K562 (cell line): ENCODE measurements around the gene DSG2. TPM values are rescaled to one million over a fixed set of nuclear protein-coding genes. Genes with fewer than 3 reads are reported as not detected.

ENCODE experiments used
- ARID1B ChIP-seq: fragments of 450-650 bp; IDR thresholded peaks from 2 replicates; pipeline ENCODE4 v1.6.1; 2016; ENCODE audit warnings: antibody characterized with exemption, mild to moderate bottlenecking, inconsistent platforms
- ARID3A ChIP-seq: IDR thresholded peaks from 2 replicates; pipeline ENCODE4 v1.6.1; 2012; ENCODE audit warnings: low read depth, low read length, improper control_type of control experiment, borderline replicate concordance
- BRCA1 ChIP-seq, 2 experiments: fragments of 450-650 bp in 1 of 2; sonication (generic) in 1 of 2; formaldehyde crosslinking in 1 of 2; IDR thresholded peaks; 2 replicates each; pipeline versions ENCODE4 v1.5.0 to v1.6.1; 2017 to 2020; ENCODE audit warnings: mild to moderate bottlenecking in 1 of 2, missing genetic modification reagents in 1 of 2
- C11orf30 ChIP-seq: fragments of 450-650 bp; IDR thresholded peaks from 2 replicates; pipeline ENCODE4 v1.6.1; 2016; ENCODE audit warnings: low read depth, mild to moderate bottlenecking
- DDX20 ChIP-seq: fragments of 450-650 bp; IDR thresholded peaks from 2 replicates; pipeline ENCODE4 v1.6.1; 2016; ENCODE audit warnings: missing genetic modification characterization, low read depth, mild to moderate bottlenecking, missing compliant biosample characterization, moderate library complexity
- FOXP1 ChIP-seq: sonication (generic); formaldehyde crosslinking; IDR thresholded peaks from 2 replicates; pipeline ENCODE4 v1.8.0; 2022; ENCODE audit warnings: mild to moderate bottlenecking, missing genetic modification reagents
- FUS ChIP-seq: fragments of 200-400 bp; formaldehyde crosslinking; optimal IDR thresholded peaks from 2 replicates; pipeline ENCODE3; 2017; ENCODE audit warnings: low read depth, low read length
- LARP7 ChIP-seq: fragments of 450-650 bp; IDR thresholded peaks from 2 replicates; pipeline ENCODE4 v1.6.1; 2016
- MXD1 ChIP-seq: fragments of 250-450 bp; sonication (Bioruptor Pico); IDR thresholded peaks from 2 replicates; pipeline ENCODE4 v1.8.0; 2021; ENCODE audit warnings: borderline replicate concordance, mild to moderate bottlenecking, moderate library complexity; ENCODE audit not compliant: poor library complexity, severe bottlenecking
- MYNN ChIP-seq, 2 experiments: sonication (generic); formaldehyde crosslinking in 1 of 2; IDR thresholded peaks; 2 replicates each; pipeline versions ENCODE4 v1.5.0 to v1.6.1; 2016 to 2020; ENCODE audit warnings: antibody characterized with exemption in 1 of 2, missing genetic modification reagents in 1 of 2
- NFIX ChIP-seq: fragments of 250-450 bp; sonication (Bioruptor Pico); IDR thresholded peaks from 2 replicates; pipeline ENCODE4 v1.4.0; 2020; ENCODE audit warnings: low read depth, mild to moderate bottlenecking, moderate library complexity
- PHF8 ChIP-seq: fragments of 200-600 bp; sonication (generic); IDR thresholded peaks from 2 replicates; pipeline ENCODE4 v1.6.1; 2012; ENCODE audit warnings: mixed run types, mild to moderate bottlenecking, inconsistent platforms, low read length, moderate library complexity, borderline replicate concordance
- PHTF2 ChIP-seq: fragments of 250-450 bp; sonication (Bioruptor Pico); IDR thresholded peaks from 2 replicates; pipeline ENCODE4 v1.5.0; 2021; ENCODE audit warnings: mild to moderate bottlenecking
- PRDM10 ChIP-seq: fragments of 450-650 bp; IDR thresholded peaks from 2 replicates; pipeline ENCODE4 v1.6.1; 2018; ENCODE audit not compliant: partially characterized antibody
- ZFP36 ChIP-seq: fragments of 150-350 bp; IDR thresholded peaks from 2 replicates; pipeline ENCODE4 v1.6.1; 2018; ENCODE audit warnings: low read length, low read depth; ENCODE audit not compliant: partially characterized antibody
- ZNF124 ChIP-seq: sonication (generic); formaldehyde crosslinking; IDR thresholded peaks from 2 replicates; pipeline ENCODE4 v1.8.1; 2022; ENCODE audit warnings: missing genetic modification reagents
- ZNF165 ChIP-seq: fragments of 250-450 bp; sonication (Bioruptor Pico); IDR thresholded peaks from 2 replicates; pipeline ENCODE4 v1.4.0; 2020; ENCODE audit warnings: borderline replicate concordance
- ZNF644 ChIP-seq: fragments of 200-800 bp; sonication (Bioruptor generic); IDR thresholded peaks from 2 replicates; pipeline ENCODE4 v1.6.1; 2016; ENCODE audit warnings: low read depth, missing genetic modification characterization, missing compliant biosample characterization
- ZNF76 ChIP-seq: fragments of 250-450 bp; sonication (Bioruptor Pico); IDR thresholded peaks from 2 replicates; pipeline ENCODE4 v1.4.0; 2020; ENCODE audit warnings: mild to moderate bottlenecking, moderate library complexity, borderline replicate concordance
- polyA plus RNA-seq, 8 experiments: library from polyadenylated mRNA; depleted of rRNA in 4 of 8; stranded (reverse) in 5 of 8; unstranded in 3 of 8; fragments of >200 nt; fragmentation: Nextera tagmentation in 2 of 8; fragmentation: Illumina TruSeq in 1 of 8; extraction: Ambion mirVana in 2 of 8; extraction: Trizol in 1 of 8; gene quantifications; 2 replicates each; pipeline versions ENCODE4 v1.2.1 to v1.2.3, GENCODE V29; 2011 to 2014; ENCODE audit warnings: inconsistent platforms in 1 of 8, missing spikeins in 1 of 8
- total RNA-seq, 7 experiments: library from RNA; depleted of rRNA in 6 of 7; stranded (reverse); fragments of >200 nt in 6 of 7; fragmentation: Illumina TruSeq in 2 of 7; extraction: Trizol in 2 of 7; gene quantifications; 2 replicates each; pipeline versions ENCODE4 v1.2.1 to v1.2.3, GENCODE V29; 2011 to 2021; ENCODE audit warnings: low replicate concordance in 1 of 7
- TF ChIP-seq, protein P1 (sequence below), 2 experiments: IDR thresholded peaks in 1 of 2; conservative IDR thresholded peaks in 1 of 2; 2 replicates each; pipeline ENCODE4 v1.6.1; 2016; ENCODE audit warnings: low read depth in 2 of 2, mild to moderate bottlenecking in 1 of 2, missing compliant biosample characterization in 1 of 2, missing genetic modification characterization in 1 of 2, moderate library complexity in 1 of 2

Gene DSG2
- total and polyA plus RNA-seq, 9 of the 15 experiments (the other 6 are each of a cell fraction or from before 2014, with no cell fraction given) = 16.9 to 68.6 (median 41.3) TPM

GRCh38 chr18:31591113-31591512 is 93.1 kb downstream of the DSG2 start (continued):
- TF ChIP-seq, protein P1, sequence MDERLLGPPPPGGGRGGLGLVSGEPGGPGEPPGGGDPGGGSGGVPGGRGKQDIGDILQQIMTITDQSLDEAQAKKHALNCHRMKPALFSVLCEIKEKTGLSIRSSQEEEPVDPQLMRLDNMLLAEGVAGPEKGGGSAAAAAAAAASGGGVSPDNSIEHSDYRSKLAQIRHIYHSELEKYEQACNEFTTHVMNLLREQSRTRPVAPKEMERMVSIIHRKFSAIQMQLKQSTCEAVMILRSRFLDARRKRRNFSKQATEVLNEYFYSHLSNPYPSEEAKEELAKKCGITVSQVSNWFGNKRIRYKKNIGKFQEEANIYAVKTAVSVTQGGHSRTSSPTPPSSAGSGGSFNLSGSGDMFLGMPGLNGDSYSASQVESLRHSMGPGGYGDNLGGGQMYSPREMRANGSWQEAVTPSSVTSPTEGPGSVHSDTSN (CRISPR knock-in tag; IDR thresholded peaks at IDR 0.05; ENCODE audit: low read depth) = no peak
- TF ChIP-seq, protein P1 (tag; conservative IDR thresholded peaks at IDR 0.05; ENCODE audit: low read depth) = no peak
- TF ChIP-seq ARID3A = no peak
- no peak for TF ChIP-seq ZNF165 (CRISPR knock-in tag)
- TF ChIP-seq NFIX (CRISPR knock-in tag) = no peak
- no peak for TF ChIP-seq PHTF2 (CRISPR knock-in tag)
- TF ChIP-seq ZNF76 (CRISPR knock-in tag) = no peak
- no peak for TF ChIP-seq ZNF644 (tag)
- no peak for TF ChIP-seq MXD1 (CRISPR knock-in tag)
- TF ChIP-seq BRCA1 (IDR thresholded peaks at IDR 0.05) = no peak
- TF ChIP-seq BRCA1 (CRISPR knock-in tag; IDR thresholded peaks at IDR 0.05) = no peak
- peak; percentile 97 for TF ChIP-seq C11orf30
- no peak for TF ChIP-seq PRDM10
- TF ChIP-seq ARID1B = 0 out of 2 replicates have a peak, but pooled peaks have one; percentile 17
- TF ChIP-seq DDX20 = no peak
- TF ChIP-seq FOXP1 (CRISPR knock-in tag) = no peak
- no peak for TF ChIP-seq ZNF124
- TF ChIP-seq ZFP36 = no peak
- TF ChIP-seq FUS = no peak
- no peak for TF ChIP-seq PHF8
- TF ChIP-seq LARP7 = no peak
- no peak for TF ChIP-seq MYNN (IDR thresholded peaks at IDR 0.05)
- no peak for TF ChIP-seq MYNN (CRISPR knock-in tag; IDR thresholded peaks at IDR 0.05)
